ENCODE measurements around the gene KCNK6.
A peak's percentile ranks its signal among the peaks of the same experiment; 100 is the strongest.

Gene KCNK6

GRCh38 chr19:38319421-38320258, at the start of gene KCNK6:
TSS of gene KCNK6 (plus strand) at chr19:38319845. CDS start at chr19:38319951, 106 bp downstream.
- peak; percentile 59 to 64 for DNase-seq

- no peak for DNase-seq
Measured at GRCh38 chr19:38270587-38271167, 49.0 kb upstream of the KCNK6 start.

GRCh38 chr19:38273499-38273898, 46.1 kb upstream of the KCNK6 start:
- no peak for DNase-seq

- DNase-seq = no peak
Measured at GRCh38 chr19:38274739-38275138, 44.9 kb upstream of the KCNK6 start.

- no peak for DNase-seq
Measured at GRCh38 chr19:38276942-38277517, 42.6 kb upstream of the KCNK6 start.

GRCh38 chr19:38277549-38277948, 42.1 kb upstream of the KCNK6 start:
- DNase-seq = no peak

GRCh38 chr19:38277969-38278680, 41.5 kb upstream of the KCNK6 start:
- DNase-seq = no peak

- DNase-seq = no peak
Measured at GRCh38 chr19:38278751-38279150, 40.9 kb upstream of the KCNK6 start.

GRCh38 chr19:38280030-38280921, 39.4 kb upstream of the KCNK6 start:
- no peak for DNase-seq

- DNase-seq = no peak
Measured at GRCh38 chr19:38281811-38282566, 37.7 kb upstream of the KCNK6 start.

- no peak for DNase-seq
Measured at GRCh38 chr19:38283271-38283670, 36.4 kb upstream of the KCNK6 start.

- DNase-seq = no peak
Measured at GRCh38 chr19:38284422-38284821, 35.2 kb upstream of the KCNK6 start.

- DNase-seq = no peak
Measured at GRCh38 chr19:38285567-38285966, 34.1 kb upstream of the KCNK6 start.

- no peak for DNase-seq
Measured at GRCh38 chr19:38287604-38288003, 32.0 kb upstream of the KCNK6 start.

- no peak for DNase-seq
Measured at GRCh38 chr19:38288123-38288855, 31.4 kb upstream of the KCNK6 start.

GRCh38 chr19:38289955-38290354, 29.7 kb upstream of the KCNK6 start:
- no peak for DNase-seq

GRCh38 chr19:38290631-38291147, 29.0 kb upstream of the KCNK6 start:
- DNase-seq = no peak

- no peak for DNase-seq
Measured at GRCh38 chr19:38291855-38292254, 27.8 kb upstream of the KCNK6 start.

- DNase-seq = no peak
Measured at GRCh38 chr19:38293281-38293680, 26.4 kb upstream of the KCNK6 start.

GRCh38 chr19:38294090-38294489, 25.6 kb upstream of the KCNK6 start:
- DNase-seq = no peak
